ENCODE measurements around the gene C9orf43. TPM values are rescaled to one million over a fixed set of nuclear protein-coding genes. Genes with fewer than 3 reads are reported as not detected.

Gene C9orf43
- total and polyA plus RNA-seq, 9 of the 15 experiments (the other 6 are each of a cell fraction or from before 2014, with no cell fraction given) = 0.21 to 0.58 (median 0.33) TPM

DNA sequence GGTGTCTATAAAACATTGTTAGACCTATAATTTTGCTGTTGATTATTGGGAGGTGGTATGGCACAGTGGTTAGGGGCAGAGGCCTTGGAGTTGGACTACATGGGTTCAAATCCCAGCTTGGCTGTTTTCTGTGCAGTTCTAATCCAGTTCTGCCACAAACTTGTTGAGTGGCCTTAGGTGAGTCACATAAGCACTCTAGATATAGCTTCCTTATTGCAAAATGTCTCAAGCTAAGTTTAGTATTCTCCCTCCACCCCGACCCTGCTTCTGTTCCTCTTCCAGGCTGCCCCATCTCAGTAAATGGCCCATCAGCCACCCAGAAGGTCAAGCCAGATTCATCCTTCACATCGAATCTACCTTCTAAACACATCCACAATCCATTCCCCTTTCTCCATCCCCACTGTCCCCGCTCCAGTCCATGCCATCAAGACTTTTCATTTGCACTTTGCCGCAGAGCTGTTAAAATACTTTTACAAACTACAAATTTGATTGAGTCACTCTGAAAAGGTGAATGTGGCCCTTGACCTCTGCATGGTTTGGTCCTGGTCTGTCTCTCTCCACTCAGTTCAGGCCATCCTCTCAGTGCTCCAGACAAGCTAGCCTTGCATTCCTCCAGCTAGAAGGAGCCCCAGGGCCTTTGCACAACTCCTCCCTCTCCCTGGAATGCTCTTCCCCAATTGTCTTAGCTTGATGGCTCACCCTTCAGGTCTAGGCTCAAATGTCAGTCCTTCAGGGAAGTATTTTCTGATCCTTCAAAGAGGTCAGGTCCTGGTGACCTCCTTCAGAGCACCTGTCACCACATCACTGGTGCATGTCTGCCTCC lies 23.8 kb upstream of the C9orf43 start:
- BruUV-seq (replicated peaks) = TSS peak; percentile 73

More for the DNA sequence above, 23.8 kb upstream of the C9orf43 start:
- Histone ChIP-seq H3K4me2 (ENCODE audit: insufficient read depth, low read length) (no peak overlapping the region), H3K36me3 (ENCODE audit: control insufficient read depth, insufficient read depth, low read length) (peaks cover 33% of the 10 kb centered on the region; the same call in 2 of the 3 replicates), H3K27me3 (ENCODE audit: control insufficient read depth in 2 of 2, insufficient read depth in 2 of 2, low read length in 2 of 2) (no peaks in the 10 kb centered on the region), H2AFZ (ENCODE audit: low read depth, low read length) (no peak overlapping the region), H3K79me2 (ENCODE audit: control insufficient read depth, insufficient read depth, low read length) (no peaks in the 10 kb centered on the region), H3K9me3 (replicated peaks; ENCODE audit: control insufficient read depth, insufficient read depth, low read depth, low read length) (no peaks in the 10 kb centered on the region), H3K9ac (ENCODE audit: insufficient read depth in 1 of 2, low read depth in 2 of 2, low read length in 2 of 2) (no peak overlapping the region), H3K27ac (ENCODE audit: extremely low read depth, low read depth, low read length) (no peak overlapping the region), H3K4me3 (no peak overlapping the region), H4K20me1 (replicated peaks; ENCODE audit: control insufficient read depth, insufficient read depth, low read length) (no peaks in the 10 kb centered on the region), H3K4me1 (replicated peaks in 1 of 2; ENCODE audit: control insufficient read depth in 2 of 2, insufficient read depth in 2 of 2, low read length in 2 of 2) (peaks cover 2 to 5% of the 10 kb centered on the region in 2 experiments; a peak in 3 of 5 replicates), H3K9me1 (ENCODE audit: control insufficient read depth, insufficient read depth, low read length) (no peaks in the 10 kb centered on the region)
- intact Hi-C loops (cut with micrococcal nuclease) (no loop called here), in situ Hi-C loops (cut with MboI) (no loop called here)
- TF ChIP-seq ZNF324 (CRISPR knock-in tag; IDR thresholded peaks at IDR 0.05) (peak; percentile 80), ZNF77 (CRISPR knock-in tag; IDR thresholded peaks at IDR 0.05) (no peak), FOXJ2 (tag; IDR thresholded peaks at IDR 0.05) (no peak), EP300 (IDR thresholded peaks at IDR 0.05; ENCODE audit: low read length) (no peak), BCOR (IDR thresholded peaks at IDR 0.05) (0 out of 2 replicates have a peak, but pooled peaks have one; percentile 42), RBM25 (IDR thresholded peaks at IDR 0.05; ENCODE audit: low read depth, low read length, severe bottlenecking) (peak; percentile 84)
- TF ChIP-seq, protein P1, sequence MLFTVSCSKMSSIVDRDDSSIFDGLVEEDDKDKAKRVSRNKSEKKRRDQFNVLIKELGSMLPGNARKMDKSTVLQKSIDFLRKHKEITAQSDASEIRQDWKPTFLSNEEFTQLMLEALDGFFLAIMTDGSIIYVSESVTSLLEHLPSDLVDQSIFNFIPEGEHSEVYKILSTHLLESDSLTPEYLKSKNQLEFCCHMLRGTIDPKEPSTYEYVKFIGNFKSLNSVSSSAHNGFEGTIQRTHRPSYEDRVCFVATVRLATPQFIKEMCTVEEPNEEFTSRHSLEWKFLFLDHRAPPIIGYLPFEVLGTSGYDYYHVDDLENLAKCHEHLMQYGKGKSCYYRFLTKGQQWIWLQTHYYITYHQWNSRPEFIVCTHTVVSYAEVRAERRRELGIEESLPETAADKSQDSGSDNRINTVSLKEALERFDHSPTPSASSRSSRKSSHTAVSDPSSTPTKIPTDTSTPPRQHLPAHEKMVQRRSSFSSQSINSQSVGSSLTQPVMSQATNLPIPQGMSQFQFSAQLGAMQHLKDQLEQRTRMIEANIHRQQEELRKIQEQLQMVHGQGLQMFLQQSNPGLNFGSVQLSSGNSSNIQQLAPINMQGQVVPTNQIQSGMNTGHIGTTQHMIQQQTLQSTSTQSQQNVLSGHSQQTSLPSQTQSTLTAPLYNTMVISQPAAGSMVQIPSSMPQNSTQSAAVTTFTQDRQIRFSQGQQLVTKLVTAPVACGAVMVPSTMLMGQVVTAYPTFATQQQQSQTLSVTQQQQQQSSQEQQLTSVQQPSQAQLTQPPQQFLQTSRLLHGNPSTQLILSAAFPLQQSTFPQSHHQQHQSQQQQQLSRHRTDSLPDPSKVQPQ (CRISPR knock-in tag; IDR thresholded peaks at IDR 0.05; ENCODE audit: borderline replicate concordance) = no peak
- DNase-seq (ENCODE audit: extremely low read depth in 1 of 4, low spot score in 3 of 4) = no peak
- ChIA-PET CTCF (ENCODE audit: low intra/inter-chr PET ratio) (no interaction called here), POLR2A (interaction anchor here (0.5 to 1.8 kb wide), 4 partner anchors 11 to 24 kb away, joined by 3 to 4 read pairs (median 4); partner anchors contain the start of genes C9orf43 and POLE3)
- 62% methylated on average over 4 of the region's 4 CpGs for WGBS (ENCODE audit: insufficient coverage, low coverage, missing lambda C conversion rate)
- no peak for FAIRE-seq
- ATAC-seq = no peak
